CD4-positive, alpha-beta T cell treated with Interleukin-10 for 1 hour (primary cell): Measurements from ENCODE around the gene MBD6.
"Not testable (repeated sequence)": the region's sequence is repeated elsewhere in the genome, so short reads cannot be mapped to it uniquely, and the experiment has no call there.

Experiments used
- DNase-seq: peaks from one replicate; pipeline ENCODE4 v3.0.0-alpha.2; 2020

MBD6 gene

GRCh38 chr12:57490126-57490525, 32.5 kb upstream of the MBD6 start:
- DNase-seq = no peak

- no peak for DNase-seq
Observed at GRCh38 chr12:57491393-57492280, 31.0 kb upstream of the MBD6 start.

- DNase-seq = not testable (repeated sequence)
Observed at GRCh38 chr12:57495051-57495701, 27.4 kb upstream of the MBD6 start.

DNA sequence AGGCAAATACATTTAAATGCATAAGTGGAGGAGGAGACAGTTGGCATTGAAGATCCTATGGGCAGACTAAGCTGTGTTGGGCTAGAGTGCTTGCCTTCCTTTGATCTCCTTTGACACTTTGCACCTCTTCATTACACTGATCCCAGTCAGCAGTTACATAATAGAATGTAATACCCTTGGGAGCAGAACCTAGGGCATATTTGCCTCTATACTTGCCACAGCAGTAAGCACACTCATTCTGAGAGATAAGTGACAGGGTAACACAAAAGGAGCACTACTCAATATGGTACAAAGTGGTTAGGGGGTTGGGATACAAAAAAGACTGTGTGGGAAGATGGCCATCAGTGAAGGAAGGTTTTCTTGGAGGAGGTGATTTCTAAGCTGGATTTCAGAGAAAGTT, 25.8 kb upstream of the MBD6 start:
- DNase-seq = no peak

DNA sequence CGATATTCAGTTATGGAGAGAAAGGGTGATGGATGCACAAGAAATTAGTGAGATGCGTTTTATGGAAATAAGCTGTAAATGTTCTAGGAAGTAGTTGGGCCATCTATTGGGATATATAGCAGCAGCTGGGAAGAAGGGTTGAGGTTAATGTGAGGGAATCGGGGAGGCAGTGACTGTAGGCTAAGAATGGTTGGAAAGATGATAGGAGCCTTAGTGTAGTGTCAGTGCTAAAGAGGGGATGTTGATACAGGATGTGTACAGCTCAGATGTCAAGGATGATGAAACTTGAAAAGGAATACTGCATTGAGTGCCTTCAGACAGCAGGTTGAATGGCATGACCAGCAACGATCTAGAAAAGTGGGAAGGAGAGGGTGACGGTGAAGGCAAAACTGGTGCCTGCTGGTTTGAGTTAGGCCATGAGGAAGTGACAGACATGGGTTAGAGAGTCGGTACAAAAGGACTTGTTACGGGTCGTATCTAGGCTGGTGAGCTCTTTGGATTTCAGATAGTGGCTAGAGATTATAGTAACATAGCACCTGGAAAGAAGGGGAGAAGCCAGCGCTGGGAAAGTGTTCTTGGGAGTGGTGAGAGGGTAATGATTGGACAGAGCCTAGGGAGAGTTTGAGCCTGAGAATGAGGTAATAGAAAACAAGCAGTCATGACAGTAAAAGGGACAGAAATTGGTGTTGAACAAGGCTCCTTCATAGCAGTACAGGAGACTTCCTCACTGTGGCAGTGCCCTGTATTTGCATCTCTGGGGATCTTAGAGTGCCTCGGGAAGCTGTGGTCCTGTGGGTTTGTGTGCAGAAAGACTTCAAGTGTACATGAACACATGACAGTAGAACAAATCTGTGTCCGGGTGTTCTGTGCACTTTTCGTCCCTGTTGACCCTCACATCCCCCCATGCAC, 25.1 kb upstream of the MBD6 start:
- no peak for DNase-seq

DNA sequence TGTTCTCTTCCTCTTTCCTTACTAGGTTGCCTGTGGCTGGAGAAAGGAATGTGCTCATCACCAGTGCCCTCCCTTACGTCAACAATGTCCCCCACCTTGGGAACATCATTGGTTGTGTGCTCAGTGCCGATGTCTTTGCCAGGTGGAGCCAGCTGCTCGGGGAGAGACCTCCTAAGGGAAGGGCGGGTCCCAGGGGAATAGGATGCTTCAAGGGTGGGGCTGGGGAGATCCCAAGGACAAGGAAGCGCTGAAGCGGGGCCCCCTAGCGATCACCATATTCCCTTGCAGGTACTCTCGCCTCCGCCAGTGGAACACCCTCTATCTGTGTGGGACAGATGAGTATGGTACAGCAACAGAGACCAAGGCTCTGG, 24.5 kb upstream of the MBD6 start:
- DNase-seq = no peak

DNA sequence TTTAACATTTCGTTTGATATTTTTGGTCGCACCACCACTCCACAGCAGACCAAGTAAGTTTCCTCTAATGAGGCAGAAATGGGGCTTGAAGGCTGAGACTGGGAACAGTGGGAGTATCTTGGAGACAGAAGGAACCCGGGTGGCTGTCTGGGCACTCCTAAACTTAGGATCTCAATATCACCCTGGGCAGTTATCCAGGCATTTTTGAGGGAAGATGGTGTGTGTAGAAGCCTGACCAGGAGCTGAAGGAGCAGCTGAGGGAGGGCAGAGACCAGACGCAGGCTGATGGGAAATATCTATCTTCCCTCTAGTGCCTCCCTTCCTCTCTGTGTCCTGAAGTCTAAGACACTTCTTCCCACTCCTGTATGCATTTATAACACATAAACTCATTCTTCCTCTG, 24.1 kb upstream of the MBD6 start:
- DNase-seq = no peak

GRCh38 chr12:57500213-57500612, 22.4 kb upstream of the MBD6 start:
- no peak for DNase-seq

DNA sequence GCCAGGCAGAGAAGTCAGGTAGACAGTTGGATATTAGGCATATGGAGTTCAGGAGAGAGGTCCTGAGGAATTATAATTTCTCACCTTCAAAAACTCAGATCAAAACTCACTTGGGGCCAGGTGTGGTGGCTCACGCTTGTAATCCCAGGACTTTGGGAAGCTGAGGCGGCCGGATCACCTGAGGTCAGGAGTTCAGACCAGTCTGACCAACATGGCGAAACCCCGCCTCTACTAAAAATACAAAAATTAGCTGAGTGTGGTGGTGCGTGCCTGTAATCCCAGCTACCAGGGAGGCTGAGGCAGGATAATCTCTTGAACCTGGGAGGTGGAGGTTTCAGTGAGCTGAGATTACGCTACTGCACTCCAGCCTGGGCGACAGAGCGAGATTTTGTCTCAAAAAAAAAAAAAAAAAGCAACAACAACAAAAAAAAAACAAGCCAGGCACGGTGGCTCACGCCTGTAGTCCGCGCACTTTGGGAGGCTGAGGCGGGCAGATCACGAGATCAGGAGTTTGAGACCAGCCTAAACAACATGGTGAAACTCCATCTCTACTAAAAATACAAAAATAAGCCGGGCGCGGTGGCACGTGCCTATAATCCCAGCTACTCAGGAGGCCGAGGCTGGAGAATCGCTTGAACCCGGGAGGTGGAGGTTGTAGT, 20.2 kb upstream of the MBD6 start:
- not testable (repeated sequence) for DNase-seq

DNA sequence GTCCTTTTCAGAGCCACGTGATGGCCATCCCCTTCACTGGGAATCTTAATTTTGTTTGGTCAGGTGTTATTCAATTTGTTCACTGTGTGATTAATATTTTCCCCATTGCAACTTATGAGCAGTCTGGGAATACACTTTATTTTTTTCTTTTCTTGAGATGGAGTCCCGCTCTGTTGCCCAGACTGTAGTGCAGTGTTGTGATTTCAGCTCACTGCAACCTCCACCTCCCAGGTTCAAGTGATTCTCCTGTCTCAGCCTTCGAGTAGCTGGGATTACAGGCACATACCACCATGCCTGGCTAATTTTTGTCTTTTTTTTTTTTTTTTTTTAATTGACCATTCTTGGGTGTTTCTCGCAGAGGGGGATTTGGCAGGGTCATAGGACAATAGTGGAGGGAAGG, 16.1 kb upstream of the MBD6 start:
- not testable (repeated sequence) for DNase-seq

DNA sequence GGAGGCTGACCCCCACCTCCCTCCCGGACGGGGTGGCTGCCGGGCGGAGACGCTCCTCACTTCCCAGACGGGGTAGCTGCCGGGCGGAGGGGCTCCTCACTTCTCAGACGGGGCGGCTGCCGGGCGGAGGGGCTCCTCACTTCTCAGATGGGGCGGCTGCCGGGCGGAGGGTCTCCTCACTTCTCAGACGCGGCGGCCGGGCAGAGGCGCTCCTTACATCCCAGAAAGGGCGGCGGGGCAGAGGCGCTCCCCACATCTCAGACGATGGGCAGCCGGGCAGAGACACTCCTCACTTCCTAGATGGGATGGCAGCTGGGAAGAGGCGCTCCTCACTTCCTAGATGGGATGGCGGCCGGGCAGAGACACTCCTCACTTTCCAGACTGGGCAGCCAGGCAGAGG, 14.8 kb upstream of the MBD6 start:
- DNase-seq = not testable (repeated sequence)

DNA sequence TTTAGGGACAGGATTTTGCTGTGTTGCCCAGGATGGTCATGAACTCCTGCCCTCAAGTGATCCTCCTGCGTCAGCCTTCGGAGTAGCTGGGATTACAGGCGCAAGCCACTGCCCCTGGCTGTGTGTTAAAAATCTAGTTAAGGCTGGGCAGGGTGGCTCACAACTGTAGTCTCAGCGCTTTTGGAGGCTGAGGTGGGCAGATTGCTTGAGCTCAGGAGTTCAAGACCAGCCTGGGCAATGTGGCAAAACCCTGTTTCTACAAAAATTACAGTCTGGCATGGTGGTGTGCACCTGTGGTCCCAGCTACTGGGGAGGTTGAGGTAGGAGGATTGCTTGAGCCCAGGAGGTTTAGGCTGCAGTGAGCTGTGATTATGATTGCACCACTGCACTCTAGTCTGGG, 11.5 kb upstream of the MBD6 start:
- DNase-seq = no peak

DNA sequence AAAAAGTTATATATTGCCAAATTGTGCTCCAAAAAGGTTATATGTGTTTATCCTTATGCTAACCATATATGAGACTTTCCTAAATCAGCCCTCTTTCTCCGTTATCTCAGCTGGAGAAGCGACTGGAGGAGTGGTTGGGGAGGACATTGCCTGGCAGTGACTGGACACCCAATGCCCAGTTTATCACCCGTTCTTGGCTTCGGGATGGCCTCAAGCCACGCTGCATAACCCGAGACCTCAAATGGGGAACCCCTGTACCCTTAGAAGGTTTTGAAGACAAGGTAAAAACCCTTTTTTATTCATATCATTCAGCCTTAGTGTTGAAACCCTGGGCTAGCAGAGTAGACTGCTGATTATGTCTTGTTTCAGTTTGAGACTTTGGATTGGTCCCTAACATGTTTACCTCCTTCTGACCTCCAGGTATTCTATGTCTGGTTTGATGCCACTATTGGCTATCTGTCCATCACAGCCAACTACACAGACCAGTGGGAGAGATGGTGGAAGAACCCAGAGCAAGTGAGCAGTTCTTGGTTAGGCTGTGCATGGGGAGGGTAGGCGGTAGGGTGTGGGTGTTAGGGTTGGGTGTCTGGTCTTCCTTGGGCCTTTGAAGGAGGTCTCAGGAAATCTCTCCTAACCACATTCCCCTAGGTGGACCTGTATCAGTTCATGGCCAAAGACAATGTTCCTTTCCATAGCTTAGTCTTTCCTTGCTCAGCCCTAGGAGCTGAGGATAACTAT, 10.9 kb upstream of the MBD6 start:
- DNase-seq = no peak

DNA sequence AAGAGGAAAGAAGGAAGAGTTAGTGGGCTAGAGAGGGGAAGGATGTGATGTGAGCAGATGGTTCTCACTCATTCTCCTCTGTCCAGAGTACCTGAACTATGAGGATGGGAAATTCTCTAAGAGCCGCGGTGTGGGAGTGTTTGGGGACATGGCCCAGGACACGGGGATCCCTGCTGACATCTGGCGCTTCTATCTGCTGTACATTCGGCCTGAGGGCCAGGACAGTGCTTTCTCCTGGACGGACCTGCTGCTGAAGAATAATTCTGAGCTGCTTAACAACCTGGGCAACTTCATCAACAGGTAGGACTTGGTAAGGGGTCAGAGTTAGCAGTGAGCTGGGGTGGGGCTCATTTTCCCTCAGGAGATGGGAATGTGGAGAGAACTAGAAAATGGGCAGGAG, 10.0 kb upstream of the MBD6 start:
- no peak for DNase-seq

GRCh38 chr12:57513266-57513665, 9.4 kb upstream of the MBD6 start:
- no peak for DNase-seq

GRCh38 chr12:57513677-57514076, 8.9 kb upstream of the MBD6 start:
- DNase-seq = not testable (repeated sequence)

GRCh38 chr12:57514246-57514645, 8.4 kb upstream of the MBD6 start:
- DNase-seq = not testable (repeated sequence)

DNA sequence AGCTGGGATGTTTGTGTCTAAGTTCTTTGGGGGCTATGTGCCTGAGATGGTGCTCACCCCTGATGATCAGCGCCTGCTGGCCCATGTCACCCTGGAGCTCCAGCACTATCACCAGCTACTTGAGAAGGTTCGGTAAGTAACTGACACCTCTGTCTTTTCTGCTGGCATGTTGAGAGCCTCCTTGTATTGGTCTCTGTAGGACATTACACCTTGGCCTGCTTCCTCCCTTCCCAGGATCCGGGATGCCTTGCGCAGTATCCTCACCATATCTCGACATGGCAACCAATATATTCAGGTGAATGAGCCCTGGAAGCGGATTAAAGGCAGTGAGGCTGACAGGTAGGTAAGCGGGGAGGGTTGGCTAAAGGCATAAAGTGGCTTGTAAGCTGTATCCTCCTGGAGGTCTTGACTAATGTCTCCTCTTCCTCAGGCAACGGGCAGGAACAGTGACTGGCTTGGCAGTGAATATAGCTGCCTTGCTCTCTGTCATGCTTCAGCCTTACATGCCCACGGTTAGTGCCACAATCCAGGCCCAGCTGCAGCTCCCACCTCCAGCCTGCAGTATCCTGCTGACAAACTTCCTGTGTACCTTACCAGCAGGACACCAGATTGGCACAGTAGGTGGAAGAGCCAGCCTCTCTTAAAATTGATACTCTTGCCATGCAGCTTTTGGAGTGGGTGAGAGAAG, 7.8 kb upstream of the MBD6 start:
- DNase-seq = no peak

GRCh38 chr12:57515408-57515933, 7.2 kb upstream of the MBD6 start:
- no peak for DNase-seq

DNA sequence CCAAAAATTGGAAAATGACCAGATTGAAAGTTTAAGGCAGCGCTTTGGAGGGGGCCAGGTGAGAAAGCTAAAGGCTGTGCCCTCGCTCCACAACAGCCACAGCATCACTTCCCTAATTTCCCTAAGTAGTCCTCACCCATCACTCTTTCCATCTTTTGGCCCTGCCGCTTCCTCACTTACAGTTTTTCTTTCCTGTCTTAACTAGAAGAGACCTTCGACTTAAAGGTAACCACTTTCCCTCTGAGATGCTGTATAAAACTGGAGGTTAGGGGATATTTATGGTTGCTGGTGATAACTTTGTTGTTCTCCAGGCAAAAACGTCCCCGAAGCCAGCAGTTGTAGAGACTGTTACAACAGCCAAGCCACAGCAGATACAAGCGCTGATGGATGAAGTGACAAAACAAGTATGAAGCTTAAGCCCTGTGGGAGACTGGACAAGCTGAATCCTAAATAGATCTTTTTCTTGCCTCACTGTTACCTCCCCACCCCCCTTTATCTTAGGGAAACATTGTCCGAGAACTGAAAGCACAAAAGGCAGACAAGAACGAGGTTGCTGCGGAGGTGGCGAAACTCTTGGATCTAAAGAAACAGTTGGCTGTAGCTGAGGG, 6.6 kb upstream of the MBD6 start:
- DNase-seq = no peak
